UCSD-AML1 (cell line): ENCODE data around the gene CCDC50.

ENCODE experiments used
- DNase-seq: peaks from one replicate; lab custom pipeline; 2025; ENCODE audit not compliant: unreplicated experiment; lab: John Stamatoyannopoulos, UW

Gene CCDC50, protein sequence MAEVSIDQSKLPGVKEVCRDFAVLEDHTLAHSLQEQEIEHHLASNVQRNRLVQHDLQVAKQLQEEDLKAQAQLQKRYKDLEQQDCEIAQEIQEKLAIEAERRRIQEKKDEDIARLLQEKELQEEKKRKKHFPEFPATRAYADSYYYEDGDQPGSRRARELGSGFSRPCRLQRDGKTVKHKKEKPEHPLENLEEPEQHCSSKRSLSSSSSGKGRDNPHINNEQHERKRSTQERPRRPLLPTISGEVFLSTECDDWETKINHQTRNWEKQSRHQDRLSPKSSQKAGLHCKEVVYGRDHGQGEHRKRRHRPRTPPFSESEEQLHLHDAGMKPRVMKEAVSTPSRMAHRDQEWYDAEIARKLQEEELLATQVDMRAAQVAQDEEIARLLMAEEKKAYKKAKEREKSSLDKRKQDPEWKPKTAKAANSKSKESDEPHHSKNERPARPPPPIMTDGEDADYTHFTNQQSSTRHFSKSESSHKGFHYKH

DNA sequence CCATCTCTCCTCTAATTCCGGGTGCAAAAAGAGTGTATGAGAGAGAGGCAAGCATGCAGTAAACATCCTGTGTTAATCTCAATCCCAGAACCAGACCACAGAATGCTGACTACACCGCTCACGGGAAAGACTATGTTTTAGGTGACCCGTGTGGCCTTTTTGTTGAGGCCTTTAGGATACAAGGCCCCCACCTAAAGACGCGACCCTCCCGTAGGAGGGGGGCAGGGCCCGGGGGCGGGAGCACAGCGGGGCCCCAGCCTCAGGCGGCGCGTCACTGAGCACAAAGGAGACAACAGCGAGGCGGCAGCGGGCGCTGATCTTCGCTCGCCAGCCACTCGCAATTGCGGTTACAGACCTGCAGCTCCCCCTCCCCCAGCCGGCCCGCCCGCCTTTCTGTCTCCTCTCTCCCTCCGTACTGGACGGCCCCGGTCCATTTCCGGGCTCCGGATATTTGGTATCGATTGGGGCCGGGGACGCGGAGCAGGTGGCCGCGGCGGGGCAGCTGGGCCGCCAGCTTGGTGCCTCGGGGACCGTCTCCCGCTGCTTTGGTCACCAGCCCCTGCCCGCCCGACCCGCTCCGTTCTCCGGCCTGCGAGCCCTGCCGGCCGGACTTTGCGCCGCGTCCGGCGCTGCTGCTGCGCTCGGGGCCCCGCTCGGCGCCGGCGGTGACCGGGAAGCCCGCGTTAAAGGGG is at the start of gene CCDC50:
TSS of gene CCDC50 (plus strand) at position 433 of the 692 bp plus-strand sequence. CDS start 281 bp downstream, outside the sequence.
- DNase-seq: no peak

DNA sequence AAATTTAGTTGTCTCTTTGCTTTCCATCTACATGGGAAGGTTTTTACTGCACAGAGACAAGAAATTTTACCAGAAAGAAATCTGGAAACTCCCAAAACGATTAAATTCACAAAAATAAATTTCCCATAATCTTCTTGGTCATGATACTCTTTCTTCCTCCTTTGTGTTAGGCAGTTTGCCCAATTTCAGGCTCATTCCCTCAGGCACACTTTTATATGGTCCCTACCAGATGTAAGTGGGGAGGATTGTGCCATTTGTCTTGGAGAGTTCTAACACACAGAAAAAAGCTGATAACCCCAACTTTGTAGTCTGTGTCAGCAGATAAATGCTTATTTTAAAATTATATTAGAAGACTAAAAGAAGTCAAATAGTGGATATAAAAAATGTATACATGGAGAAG is 49.1 kb upstream of the CCDC50 start:
- DNase-seq: no peak

DNA sequence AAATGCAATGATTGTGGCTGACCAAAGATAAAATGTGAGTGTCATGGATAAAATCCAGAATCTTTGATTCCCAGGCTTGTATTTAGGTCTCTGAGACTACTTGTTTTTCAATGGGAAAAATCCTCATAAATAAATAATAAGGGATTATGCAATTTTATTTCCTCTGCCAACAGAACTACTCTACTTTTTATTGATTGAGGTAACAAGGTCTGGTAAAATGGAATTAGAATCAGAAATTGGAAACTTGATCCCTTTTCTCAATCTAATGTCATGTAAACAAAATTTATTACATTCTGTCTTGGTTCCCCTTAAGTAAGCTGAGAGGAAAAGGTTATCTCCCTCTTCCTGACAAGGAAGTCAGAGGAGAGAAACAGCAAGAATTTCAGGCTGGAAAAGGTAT is 48.3 kb upstream of the CCDC50 start:
- no peak for DNase-seq

DNA sequence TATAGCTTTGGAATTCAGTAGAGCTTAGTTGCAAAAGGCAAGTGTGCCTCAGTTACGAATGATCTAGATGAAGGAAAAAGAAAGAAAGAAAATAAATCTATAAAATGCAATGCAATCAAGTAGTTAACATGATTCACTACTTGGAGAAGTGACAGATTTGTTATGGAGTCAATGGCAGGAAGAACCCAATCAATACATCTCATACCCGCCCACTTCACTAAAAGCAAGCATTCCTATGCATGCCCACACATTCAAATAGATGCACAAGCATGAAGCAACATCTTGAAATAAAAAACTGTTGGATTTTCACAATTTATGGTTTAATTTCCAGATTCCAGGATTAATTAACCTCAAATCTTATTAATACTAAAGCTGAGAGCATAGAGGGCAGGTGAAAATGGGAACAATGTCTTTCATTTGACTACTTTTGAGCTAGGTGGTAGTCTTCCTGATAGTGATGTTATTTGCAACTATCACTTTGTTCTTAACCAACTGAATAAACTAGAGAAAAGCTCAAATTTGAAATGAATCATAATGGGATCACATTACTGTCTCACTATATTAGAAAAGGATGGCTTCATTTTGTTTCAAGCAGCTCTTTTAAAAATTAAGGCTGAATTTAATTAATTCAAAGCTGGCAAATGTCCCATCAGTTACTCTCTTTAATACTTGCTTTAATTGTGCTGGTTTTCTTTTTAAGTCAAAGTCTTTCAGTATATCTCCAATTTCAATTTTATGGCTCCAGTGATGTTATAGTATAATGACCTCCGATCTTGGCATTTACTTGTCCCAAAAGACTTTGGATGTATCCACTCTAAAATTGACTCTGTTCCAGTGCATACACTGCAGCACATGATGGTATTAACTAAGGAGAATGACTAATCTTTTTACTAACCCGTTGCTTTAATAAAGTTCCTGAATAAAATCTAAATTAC is 46.7 kb upstream of the CCDC50 start:
- DNase-seq: no peak

DNA sequence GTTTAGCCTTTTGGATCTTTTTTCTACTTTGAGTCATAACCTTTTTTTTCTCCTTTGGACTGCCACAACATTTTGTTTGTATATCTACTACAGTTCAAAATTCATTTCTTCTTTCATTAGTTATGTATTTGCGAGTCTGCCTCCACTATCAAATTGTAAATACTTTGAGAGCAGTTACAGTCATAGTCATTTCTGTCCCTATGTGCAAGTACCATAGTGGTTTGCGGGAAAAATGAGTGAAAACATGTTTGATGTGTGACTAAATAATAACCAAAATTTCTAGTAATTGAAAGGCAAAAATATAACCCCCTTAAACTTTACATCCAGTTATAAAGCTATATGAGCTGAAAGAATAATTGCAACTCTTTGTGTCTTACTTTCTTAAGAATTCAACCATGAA is 45.8 kb upstream of the CCDC50 start:
- no peak for DNase-seq

DNA sequence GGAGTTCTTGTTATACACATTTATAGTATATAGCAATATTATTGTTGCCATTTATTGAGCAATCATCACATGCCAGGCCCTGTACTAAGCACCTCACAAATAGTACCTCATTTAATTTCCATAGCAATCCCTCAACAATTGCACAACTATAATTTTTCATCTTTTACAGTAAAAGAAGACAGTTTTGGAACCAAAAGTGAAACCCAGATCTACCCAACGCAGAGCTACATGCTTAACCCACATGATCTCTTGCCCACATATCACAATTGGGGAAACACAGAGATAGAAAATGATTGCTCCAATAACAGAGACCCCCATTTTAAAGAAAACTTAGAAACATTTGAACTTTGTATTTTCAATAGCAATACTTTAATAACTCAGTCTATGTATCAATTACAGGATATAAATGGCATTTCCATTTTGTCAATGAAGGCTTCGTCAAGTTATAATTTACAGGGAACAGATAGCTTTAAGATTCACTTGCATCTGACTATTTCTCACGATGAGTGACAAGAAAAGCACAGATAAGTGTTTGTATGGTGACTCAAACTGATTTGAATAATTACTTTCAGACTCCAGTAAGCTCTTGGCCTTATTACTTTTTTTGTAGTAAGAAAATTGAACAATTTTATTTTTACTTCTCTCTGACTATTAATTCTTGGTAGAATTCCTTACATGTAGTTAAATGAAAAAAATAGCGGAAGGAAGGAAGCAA is 38.7 kb upstream of the CCDC50 start:
- DNase-seq: no peak

DNA sequence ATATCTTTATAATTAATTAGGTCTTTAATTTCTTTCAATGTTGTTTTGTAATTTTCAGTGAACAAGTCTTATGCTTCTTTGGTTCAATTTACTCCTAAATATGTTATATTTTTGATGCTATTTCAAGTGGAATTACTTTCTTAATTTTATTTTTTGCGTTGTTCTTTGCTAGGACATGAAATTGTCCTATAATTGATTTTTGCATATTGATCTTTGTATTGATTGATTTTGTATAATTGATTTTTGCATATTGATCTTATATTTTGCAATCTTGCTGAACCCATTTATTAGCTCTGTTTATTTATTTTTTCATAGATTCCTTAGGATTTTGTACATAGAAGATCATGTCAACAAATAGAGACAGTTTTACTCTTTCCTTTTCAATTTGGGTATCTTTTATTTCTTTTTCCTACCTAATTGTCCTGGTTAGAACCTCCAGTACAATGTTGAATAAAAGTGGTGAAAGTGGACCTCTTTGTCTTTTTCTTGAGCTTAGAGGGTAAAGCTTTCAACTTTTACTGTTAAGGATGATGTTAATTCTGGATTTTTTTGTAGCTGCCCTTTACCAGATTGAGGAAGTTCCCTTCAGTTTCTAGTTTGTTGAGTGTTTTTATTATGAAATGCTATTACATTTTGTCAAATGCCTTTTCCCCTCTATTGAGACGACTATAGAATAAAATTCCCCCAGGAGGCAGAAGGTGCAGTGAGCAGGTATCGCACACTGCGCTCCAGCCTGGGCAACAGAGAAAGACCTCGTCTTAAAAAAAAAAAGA is 36.8 kb upstream of the CCDC50 start:
- DNase-seq: no peak

DNA sequence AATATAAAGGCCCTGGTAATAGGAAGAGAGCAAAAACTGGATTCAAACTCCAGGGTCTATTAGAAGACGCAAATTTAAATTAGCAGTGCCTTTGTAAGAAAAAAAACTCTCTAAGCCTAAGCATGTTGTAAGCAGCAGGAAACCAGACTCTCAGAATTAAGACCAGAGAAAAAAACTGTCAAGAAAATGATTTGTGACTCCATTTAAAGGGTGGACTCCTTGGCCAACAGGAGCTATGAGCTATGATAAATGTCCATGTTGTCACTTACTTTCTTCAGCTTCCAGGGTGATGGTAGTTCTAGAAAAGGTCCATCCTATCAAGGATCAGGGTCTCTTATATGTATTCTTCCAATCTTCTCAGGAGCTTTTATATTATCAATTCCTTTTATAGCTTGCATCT is 34.9 kb upstream of the CCDC50 start:
- no peak for DNase-seq

DNA sequence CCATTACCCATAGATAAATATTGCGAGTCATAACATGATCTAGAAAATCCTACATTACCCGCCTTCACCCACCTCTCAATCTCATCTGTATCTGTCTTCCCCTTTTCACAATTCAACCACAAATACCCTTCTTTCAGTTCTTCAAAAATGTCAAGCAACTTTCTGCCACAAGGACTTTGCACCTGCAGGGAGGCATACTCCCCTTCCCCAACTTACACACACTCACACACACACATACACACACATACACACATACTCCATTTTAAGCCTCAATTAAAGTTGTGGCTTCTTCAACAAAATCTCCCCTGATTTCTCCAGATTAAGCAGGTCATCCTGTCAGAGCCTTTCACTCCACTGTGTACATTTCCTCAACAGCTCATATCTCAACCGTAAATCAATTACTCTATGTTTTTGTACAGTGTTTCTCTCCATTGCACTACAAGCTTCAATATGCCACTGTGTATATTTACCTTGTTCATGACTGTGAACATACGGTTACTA is 33.1 kb upstream of the CCDC50 start:
- no peak for DNase-seq

DNA sequence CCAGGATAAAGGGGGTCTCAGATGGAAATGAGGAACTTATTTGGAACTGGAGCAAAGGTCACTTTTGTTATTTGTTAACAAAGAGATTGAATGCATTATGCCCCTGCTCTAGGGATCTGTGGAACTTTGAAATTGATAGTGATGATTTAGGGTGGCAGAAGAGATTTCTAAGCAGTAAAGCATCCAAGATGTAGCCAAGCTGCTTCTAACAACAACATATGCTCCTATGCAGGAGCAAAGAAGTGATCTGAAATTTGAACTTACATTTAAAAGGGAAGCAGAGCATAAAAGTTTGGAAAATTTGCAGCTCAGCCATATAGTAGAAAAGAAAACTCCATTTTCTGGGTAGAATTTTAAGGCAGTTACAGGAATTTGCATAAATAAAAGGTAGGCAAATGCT is 30.3 kb upstream of the CCDC50 start:
- DNase-seq: no peak

DNA sequence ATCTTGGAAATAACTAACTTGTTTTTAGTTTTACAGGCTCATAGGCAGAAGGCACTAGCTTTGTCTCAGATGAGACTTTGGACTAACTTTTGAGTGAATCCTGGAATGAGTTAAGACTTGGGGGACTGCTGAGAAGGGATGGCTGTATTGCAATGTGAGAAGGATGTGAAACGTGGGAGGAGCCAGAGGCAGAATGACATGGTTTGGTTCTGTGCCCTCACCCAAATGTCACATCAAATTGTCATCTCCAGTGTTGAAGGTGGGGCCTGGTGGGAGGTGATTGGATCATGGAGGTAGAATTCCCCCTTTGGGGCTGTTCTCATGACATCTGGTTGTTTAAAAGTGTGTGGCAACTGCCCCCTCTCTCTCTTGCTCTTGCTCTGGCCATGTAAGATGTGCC is 28.8 kb upstream of the CCDC50 start:
- DNase-seq: no peak

DNA sequence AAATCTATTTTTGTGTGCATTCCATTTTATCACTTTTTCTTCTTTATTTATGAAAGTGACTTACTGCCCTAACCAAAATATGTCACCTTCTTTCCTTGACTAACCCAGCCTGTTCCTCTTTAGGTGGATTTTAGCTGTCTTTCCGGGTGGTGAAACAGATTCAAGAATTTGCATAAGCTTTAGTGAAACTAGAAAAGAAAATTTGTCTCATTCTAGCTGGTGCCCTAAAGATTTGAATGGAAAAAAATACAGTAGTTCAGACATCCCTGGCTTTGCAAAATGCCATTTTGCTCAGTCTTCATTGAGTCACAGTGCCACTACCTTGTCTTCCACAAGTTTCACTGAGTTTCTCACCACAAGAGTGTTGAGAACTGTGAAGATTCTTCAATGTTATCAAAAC is 28.2 kb upstream of the CCDC50 start:
- no peak for DNase-seq

DNA sequence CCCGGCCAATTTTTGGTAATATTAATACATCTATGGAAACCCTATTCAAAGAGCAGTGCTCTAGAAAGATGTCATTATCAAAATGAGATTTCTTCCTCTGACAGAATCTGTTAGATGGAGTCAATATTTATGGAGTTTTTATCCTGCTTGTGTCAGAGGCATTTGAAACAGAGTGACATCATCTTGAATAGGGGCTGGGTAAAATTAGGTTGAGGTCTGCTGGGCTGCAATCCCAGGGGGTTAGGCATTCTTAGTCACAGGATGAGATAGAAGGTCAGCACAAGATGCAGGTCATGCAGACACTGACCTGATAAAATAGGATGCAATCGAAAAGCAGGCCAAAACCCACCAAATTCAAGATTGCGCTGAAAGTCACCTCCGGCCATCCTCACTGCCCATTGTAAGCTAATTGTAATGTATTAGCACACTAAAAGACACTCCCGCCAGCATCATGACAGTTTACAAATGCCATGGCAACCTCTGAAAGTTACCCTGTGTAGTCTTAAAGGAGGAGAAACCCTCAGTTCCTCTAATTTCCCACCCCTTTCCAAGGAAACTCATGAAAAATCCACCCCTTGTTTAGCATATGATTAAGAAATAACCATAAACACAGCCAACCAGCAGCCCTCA is 27.3 kb upstream of the CCDC50 start:
- no peak for DNase-seq

DNA sequence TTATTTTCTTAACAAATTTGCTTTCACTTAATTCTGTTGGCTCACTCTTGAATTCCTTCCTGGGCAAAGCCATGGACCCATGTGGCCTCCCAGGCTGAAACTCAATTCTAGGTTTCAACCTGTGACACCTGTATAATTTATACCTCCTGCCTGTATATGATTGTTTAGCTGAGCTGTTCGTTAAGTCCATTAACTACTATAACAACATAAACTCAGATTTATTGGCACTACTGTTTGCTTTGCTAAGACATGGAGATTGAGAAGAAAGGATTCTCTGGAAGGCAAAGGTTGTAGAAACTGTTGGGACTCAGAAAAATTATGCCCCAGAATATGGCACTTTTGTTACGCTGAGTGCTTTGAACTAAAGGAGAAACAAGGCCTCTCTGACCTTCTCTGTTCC is 26.7 kb upstream of the CCDC50 start:
- DNase-seq: no peak

DNA sequence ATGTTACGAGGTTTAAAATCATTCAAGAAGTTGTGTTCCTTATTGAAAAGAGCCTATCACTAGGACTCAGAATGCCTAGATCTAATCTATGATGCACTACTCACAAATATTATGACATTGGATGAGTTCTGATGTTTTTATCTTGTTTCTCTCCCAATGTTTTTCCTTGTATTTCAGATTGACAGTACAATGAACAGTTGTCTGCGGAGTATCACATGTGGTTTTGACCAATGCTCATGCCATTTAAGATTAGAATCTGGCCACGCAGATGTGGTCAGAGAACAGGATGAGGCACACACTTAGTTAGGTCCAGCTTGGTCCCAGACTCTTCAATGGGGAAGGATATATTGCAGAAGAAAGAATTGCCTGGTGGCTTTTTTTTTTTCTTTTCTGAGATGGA is 25.6 kb upstream of the CCDC50 start:
- no peak for DNase-seq

DNA sequence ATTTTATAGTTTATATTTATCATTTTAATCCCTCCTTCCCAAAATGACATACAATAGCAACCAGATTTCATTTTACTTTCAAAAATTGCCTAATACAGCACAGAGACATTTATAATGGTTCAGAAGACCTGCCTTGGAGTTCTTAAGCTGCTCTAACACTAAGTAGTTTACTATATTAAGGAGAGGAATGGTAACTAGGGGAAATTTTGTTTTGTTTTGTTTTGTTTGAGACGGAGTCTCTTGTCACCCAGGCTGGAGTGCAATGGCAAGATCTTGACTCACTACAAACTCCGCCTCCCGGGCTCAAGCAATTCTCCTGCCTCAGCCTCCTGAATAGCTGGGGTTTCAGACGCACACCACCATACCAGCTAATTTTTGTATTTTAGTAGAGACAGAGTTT is 22.8 kb upstream of the CCDC50 start:
- no peak for DNase-seq

DNA sequence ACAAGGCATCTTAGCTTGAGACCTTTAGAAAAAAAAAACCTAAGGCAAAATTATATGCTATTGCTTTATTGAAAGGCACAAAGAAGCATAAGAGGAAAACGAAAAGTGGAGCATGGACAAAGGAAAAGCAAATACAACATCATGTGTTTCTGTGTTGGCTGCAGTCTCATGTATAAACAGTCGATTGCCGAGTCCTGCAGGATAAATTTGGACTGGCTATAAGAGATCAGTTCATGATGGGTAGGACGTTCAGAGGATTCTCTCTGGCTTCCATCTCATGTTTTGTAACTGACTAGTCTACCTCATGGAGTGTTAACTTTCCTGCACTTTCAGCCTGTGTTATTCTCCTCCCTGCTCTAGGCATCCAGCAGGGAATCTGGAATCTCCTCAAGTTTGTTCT is 21.9 kb upstream of the CCDC50 start:
- DNase-seq: no peak

DNA sequence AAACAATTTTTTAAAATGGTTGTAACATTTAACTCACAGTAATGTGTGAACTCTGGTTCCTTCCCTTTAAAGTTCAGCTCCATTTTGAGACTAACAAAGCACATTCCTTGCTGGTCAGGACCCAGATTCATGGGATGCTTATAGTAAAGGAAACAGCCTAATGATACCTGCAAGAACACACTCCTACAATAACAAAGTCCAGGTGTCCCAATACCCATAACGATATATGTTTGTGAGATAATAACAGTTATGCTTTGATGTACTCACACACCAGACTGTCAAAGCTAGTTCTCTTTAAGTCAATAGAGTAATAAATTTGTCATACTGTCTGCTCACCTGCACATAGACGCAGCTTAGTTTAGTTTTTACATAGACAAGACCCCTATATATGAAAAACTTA is 15.9 kb upstream of the CCDC50 start:
- no peak for DNase-seq

DNA sequence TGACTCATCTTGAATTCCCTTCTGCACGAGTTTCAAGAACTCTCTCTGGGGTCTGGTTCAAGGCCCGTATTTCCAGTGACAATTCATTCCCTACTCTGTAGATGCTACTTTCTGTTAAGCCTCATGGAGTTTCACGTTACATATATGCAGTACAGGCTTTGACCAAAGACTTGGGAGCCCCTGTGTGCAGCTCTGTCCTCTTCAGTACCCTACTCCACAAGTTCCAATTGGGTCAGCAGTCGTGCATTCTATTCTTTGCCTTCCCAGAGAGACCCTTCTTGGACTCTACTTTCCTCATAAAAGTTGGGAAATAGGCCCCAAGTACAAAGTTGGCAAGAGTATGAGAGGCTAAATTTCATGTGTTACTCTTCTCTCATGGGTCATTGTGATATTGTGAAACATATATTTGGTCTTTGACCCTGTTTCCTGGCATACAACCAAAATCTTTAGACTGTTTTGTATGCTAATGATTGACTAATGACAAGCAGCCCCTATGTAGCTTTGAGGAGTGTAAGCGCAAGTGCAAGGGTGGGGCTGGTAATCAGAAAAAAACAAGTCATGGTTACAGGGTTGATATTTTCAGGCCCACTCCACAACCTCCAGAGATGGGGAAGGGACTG is 15.0 kb upstream of the CCDC50 start:
- DNase-seq: no peak
